H9 (cell line): ENCODE results near the gene ZNF451. TPM values are rescaled to one million over a fixed set of nuclear protein-coding genes. Genes with fewer than 3 reads are reported as not detected.

Experiments used
- DNase-seq: peaks from one replicate; pipeline ENCODE4 v3.0.0-alpha.2; 2017
- H2AFZ ChIP-seq: one replicate; pipeline ENCODE4 v1.6.1; 2013; ENCODE audit warnings: mild to moderate bottlenecking, low read length, control low read depth, moderate library complexity
- H2AK5ac ChIP-seq: 2 replicates; pipeline ENCODE4 v1.6.1; 2013; ENCODE audit warnings: low read length, control low read depth, mixed read lengths; ENCODE audit not compliant: insufficient read length
- H2BK120ac ChIP-seq: one replicate; pipeline ENCODE4 v1.6.1; 2013; ENCODE audit warnings: low read depth, mild to moderate bottlenecking, low read length, control low read depth, inconsistent platforms; ENCODE audit not compliant: poor library complexity, severe bottlenecking
- H2BK12ac ChIP-seq: 2 replicates; pipeline ENCODE4 v1.6.1; 2013; ENCODE audit warnings: low read length, control low read depth, mixed read lengths, low read depth; ENCODE audit not compliant: insufficient read length
- H2BK15ac ChIP-seq: 2 replicates; pipeline ENCODE4 v1.6.1; 2013; ENCODE audit warnings: low read depth, low read length, control low read depth
- H2BK20ac ChIP-seq: one replicate; pipeline ENCODE4 v1.6.1; 2013; ENCODE audit warnings: low read depth, mild to moderate bottlenecking, low read length, control low read depth, inconsistent platforms; ENCODE audit not compliant: poor library complexity, severe bottlenecking
- H2BK5ac ChIP-seq: 2 replicates; pipeline ENCODE4 v1.6.1; 2013; ENCODE audit warnings: low read length, control low read depth, mixed read lengths; ENCODE audit not compliant: insufficient read length
- H3K14ac ChIP-seq: 2 replicates; pipeline ENCODE4 v1.6.1; 2013; ENCODE audit warnings: low read length, control low read depth; ENCODE audit not compliant: insufficient read depth
- H3K18ac ChIP-seq: 2 replicates; pipeline ENCODE4 v1.6.1; 2013; ENCODE audit warnings: low read depth, mild to moderate bottlenecking, mixed read lengths, low read length, control low read depth; ENCODE audit not compliant: insufficient read length
- H3K23ac ChIP-seq: 2 replicates; pipeline ENCODE4 v1.6.1; 2013; ENCODE audit warnings: low read length, control low read depth, mixed read lengths, low read depth; ENCODE audit not compliant: insufficient read length
- H3K23me2 ChIP-seq: 2 replicates; pipeline ENCODE4 v1.6.1; 2013; ENCODE audit warnings: low read depth, mild to moderate bottlenecking, mixed read lengths, low read length, control low read depth; ENCODE audit not compliant: insufficient read length, poor library complexity, severe bottlenecking
- H3K27ac ChIP-seq: 2 replicates; pipeline ENCODE4 v1.5.1; 2013; ENCODE audit warnings: low read length, control low read depth, mixed read lengths, low read depth; ENCODE audit not compliant: insufficient read length
- H3K27me3 ChIP-seq: 2 replicates; pipeline ENCODE4 v1.6.1; 2013; ENCODE audit warnings: low read length, control low read depth, inconsistent platforms; ENCODE audit not compliant: insufficient read depth
- H3K4ac ChIP-seq: 2 replicates; pipeline ENCODE4 v1.6.1; 2013; ENCODE audit warnings: low read depth, mild to moderate bottlenecking, control low read depth, inconsistent platforms, low read length, moderate library complexity
- H3K4me1 ChIP-seq: 2 replicates; pipeline ENCODE4 v1.6.1; 2013; ENCODE audit warnings: low read length, control low read depth, inconsistent platforms; ENCODE audit not compliant: insufficient read depth
- H3K4me2 ChIP-seq: 2 replicates; pipeline ENCODE4 v1.6.1; 2013; ENCODE audit warnings: low read length, control low read depth, mixed read lengths; ENCODE audit not compliant: insufficient read length, insufficient read depth
- H3K56ac ChIP-seq: 2 replicates; pipeline ENCODE4 v1.6.1; 2013; ENCODE audit warnings: low read depth, mild to moderate bottlenecking, mixed read lengths, low read length, control low read depth; ENCODE audit not compliant: insufficient read length
- H3K79me1 ChIP-seq: 2 replicates; pipeline ENCODE4 v1.6.1; 2013; ENCODE audit warnings: low read depth, mild to moderate bottlenecking, moderate library complexity, low read length, control low read depth, inconsistent platforms; ENCODE audit not compliant: insufficient read depth, poor library complexity, severe bottlenecking
- H3K79me2 ChIP-seq: 2 replicates; pipeline ENCODE4 v1.6.1; 2013; ENCODE audit warnings: low read length, control low read depth, inconsistent platforms; ENCODE audit not compliant: insufficient read depth
- H3K9ac ChIP-seq: 2 replicates; pipeline ENCODE4 v1.6.1; 2013; ENCODE audit warnings: low read length, control low read depth, mixed read lengths; ENCODE audit not compliant: insufficient read length; ENCODE audit errors: extremely low read depth
- H3K9me3 ChIP-seq: one replicate; pipeline ENCODE4 v1.6.1; 2013; ENCODE audit warnings: low read depth, low read length, inconsistent platforms; ENCODE audit not compliant: control insufficient read depth
- H3T11ph ChIP-seq: one replicate; pipeline ENCODE4 v1.6.1; 2013; ENCODE audit warnings: mild to moderate bottlenecking, low read length, control low read depth, inconsistent platforms
- H4K20me1 ChIP-seq: one replicate; pipeline ENCODE4 v1.6.1; 2013; ENCODE audit not compliant: control insufficient read depth, insufficient read length, insufficient read depth
- H4K5ac ChIP-seq: 2 replicates; pipeline ENCODE4 v1.6.1; 2013; ENCODE audit warnings: low read depth, mild to moderate bottlenecking, mixed read lengths, low read length, control low read depth; ENCODE audit not compliant: insufficient read length
- H4K8ac ChIP-seq: replicated peaks from 2 replicates; pipeline ENCODE4 v1.6.1; 2013; ENCODE audit warnings: low read length, control low read depth, mixed read lengths, low read depth; ENCODE audit not compliant: insufficient read length
- H4K91ac ChIP-seq: 2 replicates; pipeline ENCODE4 v1.6.1; 2013; ENCODE audit warnings: low read depth, mild to moderate bottlenecking, moderate library complexity, mixed read lengths, low read length, control low read depth; ENCODE audit not compliant: insufficient read length
- H3K27ac Mint-ChIP-seq, 3 experiments: 2 replicates in 2 of 3; 3 replicates in 1 of 3; pipeline ENCODE4 v1.8.0; 2020 to 2021; ENCODE audit warnings: mixed read lengths in 3 of 3, mild to moderate bottlenecking in 1 of 3, moderate library complexity in 1 of 3
- H3K27me3 Mint-ChIP-seq: 2 replicates; pipeline ENCODE4 v1.8.0; 2021; ENCODE audit warnings: low read depth, mild to moderate bottlenecking, moderate library complexity, mixed read lengths
- H3K36me3 Mint-ChIP-seq, 3 experiments: 2 replicates in 2 of 3; 3 replicates in 1 of 3; pipeline ENCODE4 v1.8.0; 2020 to 2021; ENCODE audit warnings: low read depth in 3 of 3, mixed read lengths in 3 of 3; ENCODE audit not compliant: insufficient read depth in 1 of 3
- H3K4me1 Mint-ChIP-seq, 2 experiments: 2 replicates each; pipeline ENCODE4 v1.8.0; 2020; ENCODE audit warnings: mixed read lengths in 2 of 2
- H3K4me3 Mint-ChIP-seq, 2 experiments: 2 replicates in 1 of 2; 3 replicates in 1 of 2; pipeline ENCODE4 v1.8.0; 2020 to 2021; ENCODE audit warnings: mild to moderate bottlenecking in 2 of 2, mixed read lengths in 2 of 2, moderate library complexity in 1 of 2
- H3K9me3 Mint-ChIP-seq, 2 experiments: 2 replicates in 1 of 2; 3 replicates in 1 of 2; pipeline ENCODE4 v1.8.0; 2020; ENCODE audit warnings: mild to moderate bottlenecking in 2 of 2, mixed read lengths in 2 of 2, moderate library complexity in 1 of 2
- WGBS: extraction: QIAGEN DNeasy Blood & Tissue Kit; methylation state at CpG from one replicate; pipeline ENCODE4 v1.1.7; 2013; ENCODE audit warnings: missing lambda C conversion rate, low lambda C conversion rate, mixed read lengths; ENCODE audit not compliant: insufficient read length; ENCODE audit errors: extremely low coverage; 5-methylcytosine and 5-hydroxymethylcytosine counted together
- total RNA-seq: library from RNA; stranded (reverse); gene quantifications from 2 replicates; pipeline ENCODE4 v1.2.1, GENCODE V29; 2021
- TF ChIP-seq, protein P1 (sequence below): fragments of 200-600 bp; sonication (generic); conservative IDR thresholded peaks from 3 replicates; pipeline ENCODE4 v1.8.0; 2021; ENCODE audit warnings: antibody characterized with exemption, mild to moderate bottlenecking

Gene ZNF451
- total RNA-seq, 1 experiment from 2014 or later: 71.2 TPM

DNA sequence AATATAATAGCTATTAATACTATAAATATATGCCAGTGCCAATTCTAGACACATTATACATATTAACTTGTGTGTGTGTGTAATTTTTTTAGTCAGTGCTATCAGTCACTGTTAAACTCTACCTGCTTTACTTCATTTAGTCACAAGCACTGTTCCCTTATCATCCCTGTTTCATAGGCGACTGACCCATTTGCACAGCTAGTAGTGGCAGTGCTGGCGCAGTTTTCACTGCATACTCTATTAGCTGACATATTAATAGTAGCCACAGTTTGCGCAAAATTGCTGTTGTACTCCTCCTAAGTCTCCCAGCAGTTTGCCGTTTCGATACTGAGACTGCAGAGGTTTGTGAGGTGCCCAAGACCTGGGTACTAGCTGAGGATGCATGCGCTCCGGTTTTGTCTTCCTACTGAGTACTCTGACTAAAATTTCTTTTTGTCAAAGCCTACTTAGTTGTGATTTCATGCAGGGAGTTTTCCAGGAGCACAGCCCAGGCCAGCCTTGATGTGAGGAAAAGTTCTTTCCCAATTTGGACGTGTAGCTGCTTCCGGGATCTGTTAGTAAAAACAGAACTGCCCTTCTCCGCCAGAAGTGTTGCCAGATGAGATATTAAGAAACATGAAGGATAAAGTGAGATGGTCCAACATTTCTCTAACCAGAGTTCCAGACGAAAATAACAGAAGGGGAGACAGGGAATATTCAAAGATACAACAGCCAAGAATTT, 87.7 kb downstream of the ZNF451 start:
- H4K20me1 ChIP-seq: no peaks in the 10 kb centered on the region
- peaks cover 3 to 15% (median 8%) of the 10 kb centered on the region in 3 experiments; a peak in 5 of 7 replicates for H3K36me3 Mint-ChIP-seq
- no peak overlapping the region for H3K4ac ChIP-seq
- H3K79me1 ChIP-seq: no peaks in the 10 kb centered on the region
- no peak overlapping the region for H3K14ac ChIP-seq
- no peak overlapping the region for H4K91ac ChIP-seq
- peaks cover 33 to 34% of the 10 kb centered on the region in 2 experiments for H3K4me1 Mint-ChIP-seq
- H3K27ac ChIP-seq: no peak overlapping the region
- no peak overlapping the region for H3K9ac ChIP-seq
- H3K23ac ChIP-seq: no peak overlapping the region
- H3K9me3 Mint-ChIP-seq: no peaks in the 10 kb centered on the region; a peak in 1 of 5 replicates
- H3T11ph ChIP-seq: no peak overlapping the region
- no peak overlapping the region for H2AK5ac ChIP-seq
- H2BK120ac ChIP-seq: no peak overlapping the region
- H2BK15ac ChIP-seq: no peak overlapping the region
- H3K79me2 ChIP-seq: peaks cover 16% of the 10 kb centered on the region; the same call in 1 of the 2 replicates
- no CpG with 5 or more reads among the region's 11 CpGs for WGBS
- H3K27me3 ChIP-seq: no peaks in the 10 kb centered on the region; the same call in 1 of the 2 replicates
- no peak overlapping the region for H3K4me2 ChIP-seq
- no peaks in the 10 kb centered on the region for H3K9me3 ChIP-seq
- H3K27ac Mint-ChIP-seq: no peak overlapping the region
- no peak overlapping the region for H3K18ac ChIP-seq
- no peak overlapping the region for H4K8ac ChIP-seq
- H3K56ac ChIP-seq: no peak overlapping the region
- H2BK12ac ChIP-seq: no peak overlapping the region
- DNase-seq: no peak
- H3K4me1 ChIP-seq: no peaks in the 10 kb centered on the region
- no peaks in the 10 kb centered on the region for H3K27me3 Mint-ChIP-seq
- TF ChIP-seq, protein P1, sequence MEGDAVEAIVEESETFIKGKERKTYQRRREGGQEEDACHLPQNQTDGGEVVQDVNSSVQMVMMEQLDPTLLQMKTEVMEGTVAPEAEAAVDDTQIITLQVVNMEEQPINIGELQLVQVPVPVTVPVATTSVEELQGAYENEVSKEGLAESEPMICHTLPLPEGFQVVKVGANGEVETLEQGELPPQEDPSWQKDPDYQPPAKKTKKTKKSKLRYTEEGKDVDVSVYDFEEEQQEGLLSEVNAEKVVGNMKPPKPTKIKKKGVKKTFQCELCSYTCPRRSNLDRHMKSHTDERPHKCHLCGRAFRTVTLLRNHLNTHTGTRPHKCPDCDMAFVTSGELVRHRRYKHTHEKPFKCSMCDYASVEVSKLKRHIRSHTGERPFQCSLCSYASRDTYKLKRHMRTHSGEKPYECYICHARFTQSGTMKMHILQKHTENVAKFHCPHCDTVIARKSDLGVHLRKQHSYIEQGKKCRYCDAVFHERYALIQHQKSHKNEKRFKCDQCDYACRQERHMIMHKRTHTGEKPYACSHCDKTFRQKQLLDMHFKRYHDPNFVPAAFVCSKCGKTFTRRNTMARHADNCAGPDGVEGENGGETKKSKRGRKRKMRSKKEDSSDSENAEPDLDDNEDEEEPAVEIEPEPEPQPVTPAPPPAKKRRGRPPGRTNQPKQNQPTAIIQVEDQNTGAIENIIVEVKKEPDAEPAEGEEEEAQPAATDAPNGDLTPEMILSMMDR: no peak
- H3K4me3 Mint-ChIP-seq: no peak overlapping the region
- no peak overlapping the region for H4K5ac ChIP-seq
- no peak overlapping the region for H2BK5ac ChIP-seq
- peaks cover 7% of the 10 kb centered on the region for H3K23me2 ChIP-seq
- H2AFZ ChIP-seq: no peak overlapping the region
- no peak overlapping the region for H2BK20ac ChIP-seq
